NCI-H146 treated with DMSO at 0.1 percent for 48 hours (cell line): Measurements from ENCODE around the gene PDZD2.

ENCODE experiments used
- DNase-seq: peaks from one replicate; lab custom pipeline; 2025; ENCODE audit not compliant: unreplicated experiment; lab: John Stamatoyannopoulos, UW

The PDZD2 gene

DNA sequence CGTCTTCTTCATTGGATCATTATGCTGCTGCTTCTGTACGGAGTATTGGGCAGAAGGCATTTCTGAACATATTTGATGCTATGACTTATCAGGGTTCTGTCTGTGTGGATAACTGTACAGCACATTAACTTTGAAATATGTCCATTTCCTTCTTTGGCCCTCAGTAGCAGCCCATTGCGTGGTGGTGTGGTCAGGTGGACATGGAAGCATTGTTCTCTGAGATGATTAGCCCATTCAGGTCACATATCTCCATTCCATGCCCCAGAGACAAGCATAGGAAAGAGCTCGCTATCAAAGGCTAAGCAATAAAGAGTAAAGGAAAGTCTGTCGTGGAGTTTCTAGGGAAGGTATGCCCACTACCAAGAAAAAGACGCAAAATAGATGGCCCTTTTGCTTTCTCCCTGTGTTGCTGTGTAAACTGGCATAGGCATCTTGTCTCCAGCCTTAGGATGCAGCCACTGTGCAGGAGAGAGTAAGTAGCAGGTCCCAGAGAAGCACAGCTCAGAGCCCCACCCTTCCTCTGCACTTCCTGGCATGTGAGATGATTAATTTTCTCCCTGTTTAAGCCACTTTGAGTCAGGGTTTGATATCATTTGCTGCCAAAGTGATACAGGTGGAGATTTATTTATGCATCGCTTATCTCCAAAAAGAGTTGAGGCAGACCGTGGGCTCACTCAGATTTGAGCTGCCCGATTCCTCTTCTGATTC lies 221.9 kb downstream of the PDZD2 start:
- no peak for DNase-seq

DNA sequence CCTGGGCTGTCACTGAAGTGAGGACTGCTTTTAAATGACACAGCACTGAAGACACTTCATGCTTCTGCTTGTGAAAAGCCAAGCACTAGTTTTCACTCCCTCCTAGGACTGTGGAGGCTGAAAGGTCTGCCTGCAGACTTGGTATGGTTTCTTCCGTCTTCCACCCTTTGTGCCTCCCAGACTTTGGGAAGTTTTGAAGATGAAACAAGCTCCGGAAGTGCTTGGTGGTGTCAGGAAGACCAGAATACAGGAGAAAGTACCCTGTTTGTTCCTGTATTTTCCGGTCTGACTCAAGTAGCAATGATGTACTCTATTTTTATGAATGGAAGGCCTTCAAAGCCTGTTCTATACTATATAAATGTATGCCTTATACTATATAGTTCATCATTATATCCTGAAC lies 222.7 kb downstream of the PDZD2 start:
- DNase-seq, result no peak

DNA sequence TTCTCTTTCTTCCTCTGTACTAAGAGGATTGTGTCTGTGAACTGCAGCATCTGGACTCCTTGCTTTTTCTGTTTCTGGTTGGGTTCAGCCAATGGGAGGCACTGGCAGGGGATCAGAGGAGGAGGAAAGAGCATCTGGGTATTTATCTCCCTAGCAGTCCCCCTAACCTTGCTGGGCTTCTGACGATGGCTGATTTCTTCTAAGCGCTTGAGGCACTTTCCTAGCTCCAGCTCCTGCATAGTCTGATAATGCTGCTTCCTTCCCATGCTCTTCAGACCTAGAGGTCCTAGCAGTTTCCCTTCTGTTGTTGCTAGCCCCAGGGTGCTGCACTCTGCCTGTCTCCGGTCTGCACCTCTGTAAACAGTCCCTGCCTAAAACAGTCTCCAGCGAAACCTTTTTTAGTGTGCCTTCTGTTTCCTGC lies 225.1 kb downstream of the PDZD2 start:
- DNase-seq, result no peak

DNA sequence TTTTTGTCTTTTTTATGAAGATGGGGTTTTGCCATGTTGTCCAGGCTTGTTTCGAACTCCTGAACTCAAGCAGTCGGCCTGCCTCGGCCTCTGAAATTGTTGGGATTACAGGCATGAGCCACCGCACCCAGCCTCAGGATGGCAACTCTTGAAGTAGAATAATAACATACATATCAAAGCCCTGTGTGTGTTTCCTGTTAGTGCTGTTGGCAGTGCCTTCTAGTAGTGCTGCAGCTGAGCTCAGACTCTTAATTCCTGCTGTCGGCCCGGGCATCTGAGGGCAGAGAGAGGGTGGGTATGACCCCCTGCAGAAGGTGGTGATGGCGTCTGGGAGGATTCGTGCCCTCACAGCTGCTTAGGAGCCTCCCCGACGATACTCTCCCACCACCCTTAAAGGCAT lies 227.2 kb downstream of the PDZD2 start:
- no peak for DNase-seq

DNA sequence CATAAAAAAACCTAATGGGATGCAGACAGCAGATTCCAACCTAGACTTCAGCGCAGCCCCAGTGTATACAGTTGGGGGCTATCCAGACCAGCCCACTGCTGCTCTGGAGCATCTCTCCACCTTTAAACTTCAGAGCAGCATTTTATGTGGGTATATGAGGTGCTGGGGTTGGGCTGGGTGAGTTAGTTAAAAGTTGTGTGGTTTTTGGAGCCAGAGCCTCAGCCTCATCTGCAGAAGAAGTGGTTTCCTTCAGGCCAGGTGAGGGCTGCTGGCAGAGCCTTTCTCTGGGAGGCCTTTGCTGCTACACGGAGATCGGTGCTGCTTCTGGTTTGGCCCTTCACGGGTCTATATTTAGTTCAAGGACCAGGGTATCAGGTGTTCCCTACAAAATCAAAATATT lies 228.3 kb downstream of the PDZD2 start:
- no peak for DNase-seq

DNA sequence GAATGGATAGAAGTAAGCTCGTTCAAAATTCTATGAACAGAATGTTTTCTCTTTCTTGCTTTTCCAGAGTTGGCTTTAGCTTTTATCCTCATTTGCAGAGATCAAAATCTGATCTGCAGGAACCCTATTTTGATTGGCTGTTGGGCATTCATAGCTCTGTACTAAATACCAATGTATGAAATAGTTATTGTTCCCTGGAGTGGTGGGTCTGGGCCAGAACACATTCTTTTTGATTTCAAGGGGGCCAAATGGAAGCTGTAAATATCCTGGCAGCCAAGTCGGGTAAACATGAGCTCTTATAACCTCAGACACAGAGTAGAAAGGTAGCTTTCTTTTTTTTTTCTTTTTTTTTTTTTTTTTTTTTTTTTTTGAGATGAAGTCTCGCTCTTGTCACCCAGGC lies 241.5 kb downstream of the PDZD2 start:
- no peak for DNase-seq

DNA sequence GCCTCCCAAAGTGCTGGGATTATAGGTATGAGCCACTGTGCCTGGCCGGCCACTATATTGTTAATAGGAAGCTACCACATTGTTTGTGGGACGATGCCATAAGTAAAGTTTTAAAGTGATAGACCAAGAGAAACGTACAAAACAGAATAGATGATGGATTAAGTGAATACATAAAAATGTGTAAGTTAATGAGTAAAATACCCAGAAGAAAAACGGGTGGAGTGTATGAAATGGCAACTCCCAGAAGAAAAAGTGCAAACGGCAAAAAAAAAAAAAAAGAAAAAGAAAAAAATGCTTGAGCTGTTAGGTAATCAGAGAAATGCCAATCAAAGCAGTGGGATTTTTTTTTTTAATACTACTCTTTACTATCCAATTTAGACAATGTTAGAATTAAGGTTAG lies 246.0 kb downstream of the PDZD2 start:
- no peak for DNase-seq

DNA sequence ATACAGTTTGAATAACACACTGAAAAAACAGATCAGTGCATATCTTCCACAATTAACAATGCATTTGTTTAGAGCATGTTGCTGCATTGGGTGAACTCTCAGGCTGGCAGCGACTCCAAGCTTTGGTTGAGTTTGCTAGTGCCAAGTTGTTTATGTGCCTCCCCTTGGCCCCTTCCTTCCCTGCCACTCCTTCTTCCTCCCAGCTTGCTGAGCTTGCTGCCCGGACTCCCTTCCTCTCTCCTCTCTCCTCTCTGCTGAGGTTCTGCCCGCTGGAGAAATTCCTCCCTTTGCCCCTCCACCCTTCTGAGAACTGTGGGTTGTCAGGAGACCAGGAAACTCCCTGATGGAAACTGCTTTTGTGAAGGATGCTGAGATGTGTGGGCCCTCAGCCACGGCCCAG lies 247.3 kb downstream of the PDZD2 start:
- DNase-seq, result no peak

DNA sequence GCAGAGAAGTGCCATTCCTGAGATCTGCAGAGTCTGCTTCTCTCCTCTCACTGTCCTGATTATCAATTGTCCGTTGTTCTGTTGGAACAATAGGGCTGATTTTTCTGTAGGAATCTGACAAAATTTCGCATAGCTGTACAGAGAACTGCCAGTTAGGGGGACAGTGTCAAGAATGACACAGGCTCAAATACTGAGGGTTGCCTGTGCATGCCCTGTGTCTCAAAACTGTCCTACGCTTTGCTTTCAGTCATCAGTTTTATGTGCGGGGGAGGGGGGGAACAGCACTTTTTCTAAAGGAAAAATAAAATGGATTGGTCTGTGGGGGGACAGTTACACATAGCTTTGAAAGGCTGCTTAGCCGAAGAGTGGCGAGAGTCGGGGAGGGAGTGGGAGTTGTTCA lies 248.6 kb downstream of the PDZD2 start:
- no peak for DNase-seq

DNA sequence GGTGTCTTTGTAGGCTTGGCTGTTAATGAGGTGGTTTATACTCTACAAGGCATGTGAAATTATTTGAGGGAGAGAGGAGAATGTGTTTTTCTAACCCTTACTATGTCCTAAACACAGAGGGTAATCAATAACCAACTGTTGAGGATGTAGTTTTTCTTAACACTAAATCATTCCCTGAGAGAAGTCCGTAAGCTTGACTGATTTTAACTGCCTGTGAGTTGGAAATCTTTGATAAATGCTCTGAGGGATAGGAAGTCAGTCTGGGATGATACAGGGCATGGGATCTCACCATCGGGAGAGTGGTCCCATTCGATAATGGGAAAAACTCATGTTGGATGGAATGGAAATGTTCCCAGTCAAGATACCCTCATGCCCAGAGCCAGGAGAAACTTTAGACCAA lies 249.6 kb downstream of the PDZD2 start:
- no peak for DNase-seq

DNA sequence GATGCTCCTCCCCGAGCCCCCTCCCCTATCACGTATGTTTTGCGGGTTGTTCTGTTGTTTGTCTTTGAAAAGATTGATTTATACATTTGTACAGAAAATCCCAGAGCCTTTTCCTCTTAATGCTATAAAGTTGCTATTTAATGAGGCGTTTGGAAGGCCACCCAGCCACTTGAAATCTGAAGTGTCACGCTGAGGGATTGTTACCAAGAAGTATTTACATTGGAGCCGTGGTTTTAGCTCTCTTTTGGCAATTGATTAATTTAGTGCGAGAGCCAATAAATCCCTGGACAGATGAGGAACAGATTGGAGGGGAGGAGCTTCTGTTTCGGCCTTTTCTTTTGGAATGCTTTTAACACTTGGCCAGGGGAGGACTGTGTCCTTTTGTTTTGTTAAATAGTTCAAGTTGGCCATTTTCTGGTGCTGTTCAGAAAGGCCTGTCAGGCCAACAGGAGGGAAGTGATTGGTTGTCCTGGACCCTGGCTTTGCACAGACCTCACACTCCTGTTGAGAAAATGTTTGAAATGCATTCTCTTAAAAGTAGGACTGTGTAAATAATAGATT lies 250.2 kb downstream of the PDZD2 start:
- no peak for DNase-seq

DNA sequence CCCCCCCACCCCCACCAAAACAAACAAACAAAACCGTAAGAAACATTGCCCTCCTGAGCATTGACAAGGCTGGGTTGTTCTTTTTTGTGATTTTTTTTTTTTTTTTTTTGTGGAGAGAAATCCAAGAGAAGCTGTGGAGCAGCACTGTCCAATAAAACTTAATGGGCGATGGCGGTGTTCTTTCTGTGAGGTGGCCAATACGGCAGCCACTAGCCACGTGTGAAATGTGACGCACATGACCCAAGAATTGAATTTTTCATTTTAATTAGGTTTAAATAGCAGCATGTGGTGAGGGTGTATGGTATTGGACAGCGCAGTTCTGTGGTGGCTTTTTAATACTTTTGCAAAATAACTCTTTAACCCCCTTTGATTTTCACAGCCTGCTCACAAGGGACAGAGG lies 251.1 kb downstream of the PDZD2 start:
- DNase-seq, result no peak

DNA sequence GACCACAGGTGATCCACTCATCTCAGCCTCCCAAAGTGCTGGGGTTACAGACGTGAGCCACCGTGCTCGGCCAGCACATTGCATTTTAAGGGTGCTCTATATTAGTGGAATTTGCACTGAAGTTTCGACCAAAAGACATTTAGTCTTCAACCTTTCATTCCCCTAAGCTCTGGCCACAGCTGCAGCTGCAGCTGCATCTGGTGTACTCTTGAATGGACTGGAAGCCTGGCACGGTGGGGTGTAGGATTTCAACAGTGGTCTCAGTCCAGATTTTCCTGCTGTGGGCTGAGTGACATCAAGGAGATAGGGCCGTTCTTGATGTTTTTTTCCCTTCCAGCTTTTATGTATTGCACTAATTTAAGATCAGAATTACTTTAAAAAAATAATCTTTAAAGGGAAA lies 255.2 kb downstream of the PDZD2 start:
- DNase-seq, result no peak

DNA sequence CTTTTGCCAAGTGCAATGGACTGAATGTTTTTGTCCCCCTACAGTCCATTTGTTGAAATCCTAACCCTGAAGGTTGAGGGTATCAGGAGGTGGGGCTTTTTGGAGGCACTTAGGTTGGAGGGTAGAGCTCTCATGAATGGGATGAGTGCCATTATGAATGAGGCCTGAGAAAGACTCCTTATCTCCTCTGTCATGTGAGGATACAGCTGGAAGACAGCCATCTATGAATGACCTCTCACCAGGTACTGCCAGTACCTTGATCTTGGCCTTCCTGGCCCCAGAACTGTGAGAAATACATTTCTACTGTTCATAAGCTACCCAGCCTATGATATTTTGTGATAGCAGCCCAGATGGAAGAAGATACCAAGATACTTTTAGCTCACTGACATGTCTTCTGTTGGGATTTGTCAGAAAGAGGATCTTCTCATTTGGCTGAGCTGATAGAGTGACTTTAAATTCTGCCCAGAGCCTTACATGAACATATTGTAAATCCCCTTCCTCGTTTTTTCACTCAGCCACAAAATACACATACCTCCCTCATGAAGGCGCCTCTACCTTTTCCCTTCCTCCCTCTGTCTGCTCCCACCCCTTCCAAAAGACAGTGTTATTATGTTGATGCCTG lies 256.4 kb downstream of the PDZD2 start:
- DNase-seq, result no peak

DNA sequence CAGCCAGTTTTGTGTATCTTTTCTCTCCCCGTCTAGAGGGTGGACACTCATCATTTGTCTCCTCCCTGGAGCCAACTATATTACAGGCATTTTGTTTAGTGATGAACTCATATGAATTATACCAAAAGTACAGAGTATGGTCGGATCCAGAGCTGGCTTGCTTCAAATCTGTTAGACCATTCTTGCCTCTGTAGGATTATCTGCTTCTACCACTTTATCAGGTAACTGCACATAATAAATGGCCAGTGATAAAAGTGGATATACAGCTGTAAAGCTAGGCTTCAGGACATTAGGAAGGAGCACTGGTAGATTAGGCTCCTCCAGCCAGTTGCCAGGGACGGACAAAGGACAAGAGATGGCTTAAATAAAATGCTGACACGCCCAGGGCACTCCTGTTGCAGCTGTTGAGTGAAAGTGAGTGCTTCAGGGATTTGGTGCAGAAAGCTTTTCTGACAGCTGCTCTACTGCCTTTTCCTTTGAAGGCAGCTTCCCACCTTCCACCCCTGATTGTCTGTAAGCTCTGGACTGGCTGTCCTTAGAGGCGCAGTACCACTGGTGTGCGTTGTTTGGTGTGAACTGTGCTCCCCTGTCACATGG lies 259.2 kb downstream of the PDZD2 start:
- DNase-seq, result no peak

DNA sequence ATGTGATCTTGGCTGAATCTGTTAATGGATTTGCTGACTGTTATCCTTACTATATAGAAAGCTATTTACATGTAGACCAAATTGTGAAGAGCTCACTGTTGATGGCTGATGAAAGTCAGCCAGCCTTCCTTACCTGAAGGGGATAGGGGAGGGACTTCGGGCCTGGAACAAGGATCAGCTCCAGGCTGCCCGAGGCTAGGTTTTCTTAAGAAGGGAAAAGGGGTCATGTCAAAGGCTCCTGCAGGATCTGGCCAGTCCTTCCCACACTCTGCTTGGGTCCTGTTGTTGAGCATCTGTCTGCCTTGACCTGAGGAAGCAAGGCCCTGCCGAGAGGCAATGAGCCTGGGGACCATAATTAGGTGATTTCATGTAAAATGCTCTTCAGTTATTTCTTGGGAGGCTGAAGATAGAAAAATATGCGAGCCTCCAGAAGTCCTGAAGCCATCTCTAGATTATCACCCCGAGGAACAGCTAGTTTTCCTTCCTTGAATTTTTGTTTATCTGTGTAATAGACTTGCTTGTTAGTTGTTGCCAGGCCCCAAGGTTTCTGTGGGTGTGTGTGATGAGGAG lies 261.4 kb downstream of the PDZD2 start:
- no peak for DNase-seq

DNA sequence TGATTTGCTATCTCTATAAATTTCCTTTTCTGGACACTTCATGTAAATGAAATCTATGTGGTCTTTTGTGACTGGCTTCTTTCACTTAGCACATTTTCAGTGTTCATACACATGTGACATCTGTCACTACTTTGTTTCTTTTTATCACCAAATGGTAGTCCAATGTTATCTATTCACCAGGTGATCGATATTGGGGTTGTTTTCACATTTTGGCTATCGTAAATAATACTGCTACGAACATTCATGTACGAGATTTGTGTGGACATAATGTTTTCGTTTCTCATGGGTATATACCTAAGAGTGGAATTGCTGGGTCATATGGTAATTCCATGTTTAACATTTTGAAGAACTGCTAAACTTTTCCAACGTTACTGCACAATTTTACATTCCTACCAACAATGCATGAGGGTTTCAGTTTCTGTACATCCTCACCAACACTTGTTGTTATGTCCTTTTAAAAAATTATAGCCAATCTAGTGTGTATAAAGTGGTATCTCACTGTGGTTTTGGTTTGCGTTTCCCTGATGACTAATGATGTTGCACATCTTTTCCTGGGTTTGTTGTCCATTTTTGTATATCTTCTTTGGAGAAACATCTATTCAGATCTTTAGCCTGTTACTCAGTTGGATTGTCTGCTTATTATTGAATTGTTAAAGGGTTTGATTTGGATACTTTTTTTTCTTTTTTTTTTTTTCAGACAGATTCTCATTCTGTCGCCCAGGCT lies 263.0 kb downstream of the PDZD2 start:
- DNase-seq, result no peak

DNA sequence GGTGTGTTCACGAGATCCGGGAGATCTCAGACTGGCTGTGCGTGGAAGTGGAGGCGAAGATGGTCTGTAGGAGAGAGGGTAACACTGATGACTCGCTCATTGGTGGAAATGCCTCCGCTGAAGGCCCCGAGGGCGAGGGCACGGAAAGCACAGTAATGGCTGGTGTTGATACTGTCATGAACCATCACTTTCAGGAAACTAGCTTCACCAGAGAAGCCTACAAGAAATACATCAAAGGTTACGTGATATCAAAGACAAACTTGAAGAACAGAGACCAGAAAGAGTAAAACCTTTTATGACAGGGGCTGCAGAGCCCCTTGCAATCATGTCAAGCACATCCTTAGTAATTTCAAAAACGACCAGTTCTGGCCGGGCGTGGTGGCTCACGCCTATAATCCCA lies 269.5 kb downstream of the PDZD2 start:
- no peak for DNase-seq

DNA sequence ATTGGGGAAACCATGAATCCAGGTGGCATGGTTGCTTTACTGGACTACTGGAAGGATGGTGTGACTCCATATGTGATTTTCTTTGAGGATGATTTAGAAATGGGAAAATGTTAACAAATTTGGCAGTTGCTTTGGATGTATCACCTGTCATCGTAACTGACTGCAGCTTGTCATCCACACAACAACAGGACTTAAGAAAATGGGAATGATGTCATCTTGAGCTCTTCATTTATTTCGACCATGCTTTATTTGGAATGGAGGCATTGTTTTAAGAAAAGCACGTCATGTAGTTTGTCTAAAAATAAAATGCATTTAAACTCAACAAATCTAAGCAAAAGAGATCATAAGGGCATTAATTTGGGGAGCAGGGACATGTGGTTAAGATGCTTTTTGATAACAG lies 270.1 kb downstream of the PDZD2 start:
- DNase-seq, result no peak

DNA sequence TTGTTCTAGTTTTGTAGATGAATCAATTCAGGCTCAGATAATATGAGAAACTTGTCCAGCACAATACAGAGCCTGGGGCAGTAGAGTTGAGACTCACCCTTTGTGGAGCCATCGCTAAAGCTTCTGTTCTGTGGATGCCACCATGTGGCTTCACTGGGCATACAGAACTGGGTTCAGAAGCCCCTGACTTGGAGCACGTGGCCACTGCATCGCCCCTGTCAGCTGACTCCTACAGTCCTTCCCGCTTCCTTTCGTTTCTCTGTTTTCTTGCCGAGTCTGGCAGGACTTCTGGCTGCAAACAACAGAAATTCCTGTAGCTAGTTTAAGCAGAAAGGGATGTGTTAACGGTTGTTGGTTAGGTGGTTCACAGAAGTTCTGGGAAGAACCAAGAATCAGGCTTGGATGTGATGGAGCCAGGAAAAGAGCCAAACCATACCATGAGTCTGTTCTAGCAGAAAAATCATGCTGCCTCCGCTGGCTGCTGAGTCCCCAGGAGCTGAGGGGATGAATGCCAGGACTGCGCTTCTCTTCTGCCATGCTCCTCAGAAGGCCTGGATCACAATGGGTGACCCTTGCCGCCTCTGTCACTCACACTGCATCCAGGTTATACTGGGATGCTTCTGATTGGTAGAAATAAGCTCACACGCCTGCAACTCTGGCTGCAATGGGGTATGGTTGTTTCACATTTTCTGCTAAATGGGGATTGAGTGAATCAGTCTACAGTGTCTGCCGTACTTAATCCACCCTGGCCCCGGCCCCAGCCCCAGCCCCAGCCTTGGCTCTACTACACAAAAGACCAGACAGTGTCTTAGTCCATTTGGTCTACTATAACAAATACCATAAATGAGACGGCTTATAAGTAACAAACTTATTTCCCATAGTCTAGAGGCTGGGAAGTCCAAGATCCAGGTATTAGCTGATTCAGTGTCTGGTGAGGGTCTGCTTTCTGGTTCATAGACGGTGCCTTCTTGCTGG lies 272.6 kb downstream of the PDZD2 start:
- DNase-seq, result no peak
